IPS-NIHi11 (cell line): Measurements from ENCODE around the gene VPS4B.

Source experiments
- DNase-seq: peaks from one replicate; pipeline ENCODE4 v3.0.0; 2012; ENCODE audit warnings: mixed read lengths, low spot score

VPS4B gene

DNA sequence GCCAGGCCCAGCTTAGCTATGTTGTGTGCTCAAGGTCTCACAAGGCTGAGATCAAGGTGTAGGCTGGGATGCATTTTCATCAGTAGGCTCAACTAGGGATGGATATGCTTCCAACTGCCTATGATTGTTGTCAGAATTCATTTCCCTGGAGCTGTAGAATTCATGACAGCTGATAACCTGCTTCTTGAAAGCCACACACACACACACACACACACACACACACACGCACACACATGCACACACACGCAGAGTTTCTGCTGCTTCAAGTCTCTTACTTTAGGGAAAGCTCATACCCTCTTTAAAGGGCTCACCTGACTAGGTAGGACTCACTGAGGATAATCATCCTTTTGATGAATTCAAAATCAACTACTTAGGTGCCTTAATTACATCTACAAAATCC, 8.2 kb upstream of the VPS4B start:
- no peak for DNase-seq

DNA sequence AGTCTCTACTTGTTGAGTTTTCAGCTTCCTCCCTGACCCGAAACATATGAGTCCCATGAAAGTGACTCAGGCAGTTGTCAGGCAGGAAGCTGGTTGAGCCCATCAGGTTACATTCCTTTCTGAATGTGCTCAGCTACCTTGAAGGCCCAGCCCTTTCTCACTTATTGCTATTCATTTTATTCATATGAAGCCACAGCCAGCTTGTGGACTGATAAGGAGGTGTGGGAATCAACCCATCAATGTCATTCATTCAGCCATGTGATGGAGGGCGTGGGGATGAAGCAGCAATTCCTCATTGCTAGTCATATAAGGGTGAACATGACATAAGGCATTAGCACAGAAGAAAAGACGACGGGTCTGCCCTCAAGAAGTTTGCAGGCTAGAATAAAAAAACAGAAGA, 5.3 kb upstream of the VPS4B start:
- DNase-seq: peak; percentile 35

DNA sequence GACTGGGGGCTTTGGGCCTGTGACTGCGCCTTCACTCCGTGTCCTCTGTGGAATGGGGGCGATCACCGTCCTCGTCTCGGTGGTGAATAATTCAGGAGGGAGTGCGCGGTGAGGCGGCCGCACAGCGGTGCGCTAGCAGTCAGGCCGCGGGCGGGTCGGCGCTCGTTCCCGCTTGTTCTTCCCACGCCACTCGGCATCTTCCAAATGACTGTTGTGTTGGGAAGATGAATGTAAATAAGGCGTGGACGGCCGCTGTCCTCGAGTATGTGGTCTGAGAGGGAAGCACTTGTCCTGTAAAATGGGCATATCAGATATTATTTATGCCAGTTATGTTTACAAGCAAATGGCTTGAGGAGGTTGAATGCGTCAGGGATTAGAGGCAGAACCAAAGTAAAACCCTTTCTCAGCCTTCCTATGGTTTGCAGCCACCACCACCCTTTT, 608 bp upstream of the VPS4B start:
- DNase-seq: no peak

DNA sequence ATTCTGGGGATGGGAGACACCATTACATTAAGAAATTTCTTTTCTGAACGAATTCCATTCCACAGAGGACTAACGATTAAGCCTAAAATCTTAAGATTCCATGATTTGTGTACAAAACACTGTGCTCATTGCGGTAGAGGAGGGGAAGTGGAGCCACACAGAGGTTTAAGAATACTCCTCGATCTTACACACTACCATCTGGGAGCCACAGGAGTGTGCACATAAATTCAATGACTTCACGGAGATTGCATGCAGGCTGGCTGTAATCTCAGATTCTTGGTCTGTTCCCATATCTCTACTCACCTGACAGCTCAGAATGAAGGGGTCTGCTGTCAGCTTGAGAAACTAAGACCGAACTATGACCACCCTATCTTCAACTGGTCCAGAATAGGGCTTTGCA, 762 bp downstream of the VPS4B start:
- no peak for DNase-seq

DNA sequence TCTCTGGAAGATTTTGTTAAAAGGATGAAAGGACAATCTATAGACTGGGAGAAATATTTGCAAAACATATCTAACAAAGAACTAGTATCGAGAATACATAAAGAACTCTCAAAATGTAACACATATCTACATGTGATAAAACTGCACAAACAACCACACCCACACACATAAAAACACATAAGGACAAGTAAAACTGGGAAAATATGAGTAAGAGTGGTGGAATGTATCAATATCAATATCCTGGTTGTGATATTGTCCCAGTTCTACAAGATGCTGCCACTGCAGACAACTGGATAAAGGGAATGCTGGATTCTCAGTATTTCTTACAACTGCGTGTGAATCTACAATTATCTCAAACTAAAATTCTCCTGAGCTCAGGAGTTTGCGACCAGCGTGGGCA, 9.3 kb downstream of the VPS4B start:
- no peak for DNase-seq

DNA sequence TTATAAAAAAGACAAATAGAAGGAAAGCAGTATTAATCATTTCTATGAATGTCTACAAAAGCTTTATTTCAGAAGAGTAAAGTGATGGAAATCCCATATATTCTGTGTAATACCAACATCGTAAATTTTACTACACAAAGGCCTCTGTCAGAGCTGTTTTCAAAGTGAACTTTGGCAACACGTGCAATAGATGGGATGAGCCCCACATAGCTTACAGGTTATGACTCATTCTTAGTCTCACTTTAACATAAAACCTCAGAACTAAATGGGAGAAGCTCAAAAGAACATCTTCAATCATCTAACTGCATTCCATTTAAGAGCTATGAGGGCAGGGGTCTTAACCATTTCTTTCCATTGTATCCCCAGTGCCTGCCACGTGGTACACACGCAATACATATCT, 11.5 kb downstream of the VPS4B start:
- no peak for DNase-seq

DNA sequence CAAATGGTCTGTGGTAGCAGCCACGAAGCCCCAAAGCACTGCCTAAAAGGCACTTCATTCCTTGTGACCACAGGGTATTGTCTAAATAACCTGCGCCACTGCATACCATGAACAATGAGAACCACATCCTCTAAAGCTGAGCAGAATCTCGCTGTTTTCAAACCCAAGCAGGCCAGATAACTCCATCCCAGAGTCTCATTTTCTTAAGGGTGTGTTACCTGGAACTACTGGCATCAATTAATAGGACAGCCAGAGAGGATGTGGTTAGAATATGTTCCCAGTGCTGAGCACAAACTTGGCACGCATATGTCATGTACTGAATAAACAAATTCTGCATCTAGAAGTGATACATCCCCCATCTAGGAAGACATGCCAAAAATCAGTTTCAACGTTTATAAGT, 13.0 kb downstream of the VPS4B start:
- no peak for DNase-seq

DNA sequence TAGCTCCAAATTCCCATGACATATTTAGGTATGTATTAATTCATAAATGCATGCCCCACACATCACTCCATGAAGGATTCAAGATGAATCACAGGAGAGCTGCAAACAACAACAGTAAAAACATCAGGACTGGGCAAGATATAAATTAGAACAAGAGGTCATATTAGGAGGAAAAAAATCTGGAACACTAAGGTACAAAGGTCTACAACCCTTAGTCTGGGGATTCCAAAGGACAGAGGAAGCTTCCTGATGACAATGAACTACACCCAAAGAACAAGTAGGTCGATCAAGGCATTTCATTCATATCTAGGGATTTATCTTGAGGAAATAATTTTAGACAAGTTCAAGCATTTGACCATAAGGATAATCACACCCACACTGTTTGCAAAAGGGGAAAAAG, 14.5 kb downstream of the VPS4B start:
- no peak for DNase-seq

DNA sequence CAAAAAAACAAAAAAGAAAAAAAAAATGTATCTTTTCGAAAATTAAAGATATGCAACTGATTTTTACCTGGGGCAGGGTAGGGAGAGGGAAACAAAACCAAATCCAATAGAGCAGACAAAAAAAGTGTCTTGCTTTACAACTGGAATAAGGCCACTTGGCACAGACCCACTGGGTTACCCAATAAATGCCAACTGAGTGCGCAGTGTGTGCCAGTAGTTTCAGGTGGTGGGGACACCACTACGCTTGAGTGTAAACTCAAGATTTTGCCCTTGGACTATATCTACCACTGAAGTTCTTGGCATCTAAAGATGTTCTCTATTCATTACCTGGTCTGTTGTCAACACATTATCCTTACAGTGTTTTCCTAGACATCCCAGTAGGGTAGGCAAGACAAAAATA, 16.3 kb downstream of the VPS4B start:
- DNase-seq: no peak

DNA sequence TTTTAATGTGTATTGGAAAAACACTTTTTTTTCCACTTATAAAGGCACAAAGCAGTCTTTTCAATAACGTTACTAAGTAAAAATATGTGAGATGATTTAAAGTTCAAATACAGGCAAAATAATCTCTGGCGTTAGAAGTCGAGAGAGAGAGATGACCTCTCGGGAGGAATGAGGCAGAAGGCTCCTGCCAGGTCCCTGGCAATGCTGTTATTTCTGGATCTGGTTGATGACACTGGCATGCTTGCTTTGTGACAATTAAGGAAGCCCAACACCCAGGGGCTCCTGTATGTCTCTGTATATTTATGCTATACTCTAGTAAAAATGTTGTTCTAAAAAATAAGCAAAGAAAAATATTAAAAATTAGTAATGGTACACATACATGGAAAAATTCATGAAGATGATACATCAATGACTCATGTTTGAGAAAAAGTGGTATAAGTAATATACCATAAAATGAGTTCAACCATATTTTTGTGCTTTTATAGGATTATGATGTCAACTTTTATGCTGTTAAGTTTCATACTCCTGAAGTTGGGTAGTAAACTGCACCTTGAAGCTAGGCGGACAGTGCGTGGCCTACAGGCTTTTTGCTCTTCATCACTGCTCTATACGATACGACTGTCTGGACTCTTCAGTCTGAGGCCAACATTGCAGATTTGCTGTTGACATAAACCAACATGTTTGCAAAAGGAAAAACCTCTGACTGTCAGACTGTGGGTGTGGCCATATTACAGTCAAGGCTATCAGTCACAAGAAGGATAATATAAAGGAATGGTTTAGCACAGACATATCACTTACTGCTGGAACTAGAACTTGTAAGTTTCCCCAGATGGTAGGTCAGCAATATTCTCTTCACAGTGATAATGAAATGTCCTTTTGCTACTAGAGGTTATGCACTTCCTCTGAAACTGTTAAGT, 19.8 kb downstream of the VPS4B start:
- DNase-seq: no peak

DNA sequence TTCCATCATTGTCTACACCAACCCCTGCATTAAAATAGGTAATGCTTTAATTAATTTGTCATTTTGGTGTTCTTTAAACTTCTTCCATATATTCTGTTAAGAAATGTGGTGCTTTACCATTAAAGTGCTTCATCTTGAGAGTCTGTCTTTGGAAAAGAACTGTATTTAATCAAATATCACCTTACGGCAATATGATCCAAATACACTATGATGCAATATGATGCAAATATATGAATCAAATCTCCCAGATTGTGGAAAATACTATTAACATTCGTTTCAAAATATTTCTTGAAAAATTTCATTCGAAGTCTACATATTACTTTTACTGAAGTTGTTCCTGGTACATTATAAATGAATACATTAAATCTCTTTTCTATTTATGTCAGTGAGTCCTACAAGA, 23.0 kb downstream of the VPS4B start:
- DNase-seq: no peak

DNA sequence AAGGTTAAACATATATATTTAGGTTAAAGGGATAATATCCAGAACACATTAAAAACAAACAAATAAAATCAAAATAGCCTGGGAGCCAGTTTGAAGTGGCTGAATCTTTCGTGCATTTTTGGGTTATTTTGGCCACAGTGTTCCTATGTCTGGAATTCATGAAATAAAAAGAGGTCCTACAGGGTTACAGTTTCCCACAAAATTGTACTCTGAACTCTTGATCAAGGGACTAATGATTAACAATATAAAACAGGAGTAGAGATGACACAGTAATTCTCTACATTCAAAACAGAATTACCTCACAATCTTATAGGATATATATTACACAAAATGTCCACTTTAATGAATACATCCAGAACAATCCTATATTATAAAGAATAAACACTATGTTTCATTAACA, 24.9 kb downstream of the VPS4B start:
- DNase-seq: no peak

DNA sequence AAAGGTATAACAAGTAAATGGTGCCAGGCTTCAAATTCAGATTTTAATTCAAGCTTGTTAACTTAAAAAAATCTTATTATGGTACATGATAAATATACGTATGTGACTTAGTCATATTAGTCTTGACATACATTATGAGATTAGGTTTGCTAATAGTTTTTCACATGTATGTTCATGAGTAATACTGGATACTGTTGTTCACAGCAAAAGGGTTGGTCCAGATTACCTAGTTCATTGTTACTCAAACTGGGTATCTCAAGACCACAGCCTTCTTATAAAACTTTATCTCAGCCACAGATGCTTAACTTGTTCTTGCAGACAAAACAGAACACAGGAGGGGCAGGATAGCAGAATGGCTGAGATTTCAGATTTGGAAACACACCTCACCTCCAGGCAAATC, 26.8 kb downstream of the VPS4B start:
- DNase-seq: no peak

DNA sequence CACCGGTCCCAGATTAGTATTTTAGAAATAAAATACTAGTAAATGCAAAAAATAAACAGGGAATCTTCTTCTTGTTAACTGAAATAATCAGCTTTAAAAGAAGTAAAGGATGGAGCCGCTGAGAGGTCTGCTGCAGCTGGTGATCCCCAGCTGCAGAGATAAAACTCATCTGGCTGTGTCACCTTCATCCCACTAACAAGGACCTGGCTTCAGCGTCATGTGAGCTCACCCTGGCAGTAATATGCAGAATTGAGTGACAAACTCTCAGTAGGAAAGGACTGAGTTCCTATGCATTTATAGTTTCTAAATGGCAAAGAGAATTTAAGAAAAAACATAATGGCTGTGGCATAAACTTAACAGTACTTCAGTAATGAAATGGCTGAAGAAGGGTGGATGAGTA, 27.3 kb downstream of the VPS4B start:
- no peak for DNase-seq

DNA sequence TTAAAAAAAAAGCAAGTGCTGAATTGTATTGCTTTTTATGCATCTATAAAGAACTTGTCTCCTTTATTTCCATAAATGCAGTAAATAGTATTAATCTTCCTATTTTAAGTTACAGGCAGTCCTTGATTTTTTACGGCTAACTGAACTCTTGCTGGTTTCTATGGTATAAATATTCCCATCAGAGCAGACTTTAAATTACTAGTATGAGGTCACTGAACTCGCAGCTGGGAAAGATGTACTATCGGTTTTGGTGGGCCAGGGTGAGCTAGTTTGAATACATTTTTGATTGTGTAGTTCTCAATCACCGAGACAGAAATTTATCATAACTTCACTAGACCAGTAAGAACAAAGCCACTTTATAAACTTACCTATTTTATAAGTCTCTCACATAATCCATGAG, 34.4 kb downstream of the VPS4B start:
- DNase-seq: no peak

DNA sequence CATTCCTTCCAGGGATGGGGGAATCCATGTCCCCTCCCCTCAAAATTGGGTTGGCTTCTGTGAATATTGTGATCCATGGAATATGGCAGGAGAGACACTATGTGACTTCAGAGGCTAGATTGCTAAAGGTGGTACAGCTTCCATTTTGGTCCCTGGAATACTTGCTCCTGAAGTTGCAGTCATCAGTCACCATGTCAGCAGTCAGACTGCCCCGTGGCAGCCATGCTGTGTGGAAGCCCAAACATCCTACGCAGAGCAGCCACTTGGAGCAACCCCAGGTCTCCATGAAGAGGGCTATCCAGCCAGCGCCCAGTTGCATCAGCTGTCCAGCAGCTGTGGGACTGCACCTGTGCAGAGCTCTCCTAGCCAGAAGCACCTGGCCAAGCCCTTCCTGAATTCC, 39.4 kb downstream of the VPS4B start:
- DNase-seq: no peak

DNA sequence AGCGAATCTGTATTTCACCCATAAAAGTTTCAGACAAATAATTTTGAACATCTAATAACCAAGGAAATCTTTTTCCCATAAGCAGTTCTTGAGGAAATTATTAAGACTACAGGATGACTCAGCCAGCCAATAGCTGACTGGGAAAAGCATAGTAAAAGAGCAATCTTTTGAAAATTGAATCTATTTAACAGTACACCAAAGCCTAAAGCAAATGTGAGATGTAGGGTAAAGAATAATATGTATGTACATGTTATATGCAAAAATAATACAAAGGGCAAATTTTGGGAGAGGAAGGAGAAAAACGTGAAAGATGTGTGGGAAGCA, 42.7 kb downstream of the VPS4B start:
- DNase-seq: no peak

DNA sequence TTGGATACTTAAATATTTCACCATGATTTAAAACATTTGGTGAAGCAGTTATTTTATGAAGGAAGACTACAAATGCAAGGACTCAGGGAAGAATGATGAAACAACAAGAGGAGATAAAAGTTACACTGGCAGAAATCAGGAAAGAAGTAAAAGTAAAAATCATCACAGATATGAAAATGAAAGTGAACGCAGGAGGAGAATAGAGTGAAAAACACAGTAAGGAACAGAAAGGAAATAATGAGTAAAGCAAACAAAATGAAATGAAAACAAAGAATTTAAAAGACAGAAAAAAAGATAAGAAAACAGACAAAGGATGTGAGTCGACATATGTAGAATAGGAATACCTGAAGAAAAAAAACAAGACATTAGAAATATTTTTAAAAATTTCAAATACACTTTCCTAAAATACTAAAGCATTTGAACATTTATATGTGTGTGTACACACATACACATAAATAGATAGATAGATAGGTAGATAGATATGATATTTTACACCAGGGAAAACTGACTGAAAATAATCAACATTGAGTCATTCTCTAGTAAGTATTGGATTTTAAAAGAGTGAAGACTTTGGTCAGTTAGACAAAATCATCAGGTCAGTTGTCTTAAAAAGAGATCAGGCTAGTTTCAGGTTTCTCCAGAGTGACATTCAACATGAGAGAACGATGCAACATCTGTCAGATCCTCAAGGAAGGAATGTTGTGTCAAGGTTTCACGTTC, 43.2 kb downstream of the VPS4B start:
- no peak for DNase-seq

DNA sequence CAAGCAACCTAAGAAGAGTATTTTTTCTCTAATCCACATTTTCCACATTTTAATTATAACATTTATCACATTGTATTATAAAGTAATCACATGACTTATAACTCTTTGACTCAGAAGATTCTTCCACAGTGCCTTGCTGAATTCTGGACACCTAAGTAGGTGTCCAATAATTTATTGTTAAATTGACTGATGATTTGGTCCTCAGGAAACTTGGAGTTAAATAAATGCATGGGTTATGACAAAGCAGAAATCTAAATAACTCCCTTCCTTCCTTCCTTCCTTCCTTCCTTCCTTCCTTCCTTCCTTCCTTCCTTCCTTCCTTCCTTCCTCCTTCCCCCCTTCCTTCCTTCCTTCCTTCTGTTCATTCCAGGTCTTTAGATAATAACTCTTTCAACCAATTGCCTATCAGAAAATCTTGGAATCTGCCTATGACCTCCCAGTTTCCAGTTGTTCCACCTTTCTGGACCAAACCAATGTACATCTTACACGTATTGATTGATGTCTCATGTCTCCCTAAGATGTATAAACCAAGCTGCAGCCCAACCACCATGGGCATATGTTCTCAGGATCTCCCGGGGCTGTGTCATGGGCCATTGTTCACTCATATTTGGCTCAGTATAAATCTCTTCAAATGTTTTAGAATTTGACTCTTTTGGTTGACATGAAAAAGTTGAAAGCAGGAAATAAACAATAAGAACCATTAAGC, 44.8 kb downstream of the VPS4B start:
- DNase-seq: no peak

DNA sequence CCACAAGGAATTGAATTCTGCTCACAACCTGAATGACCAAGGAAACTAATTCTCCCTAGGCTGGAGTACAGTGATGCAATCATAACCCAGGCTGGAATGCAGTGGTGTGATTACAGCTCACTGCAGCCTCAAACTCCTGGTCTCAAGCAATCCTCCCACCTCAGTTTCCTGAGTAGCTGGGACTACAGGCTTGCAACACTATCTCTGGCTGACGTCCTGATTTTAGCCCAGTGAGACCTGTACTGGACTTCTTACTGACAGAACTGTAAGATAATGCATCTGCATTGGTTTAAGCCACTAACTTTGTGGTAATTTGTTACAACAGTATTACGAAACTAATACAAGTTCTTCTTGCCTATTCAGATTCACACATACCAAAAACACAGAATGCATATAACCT, 45.7 kb downstream of the VPS4B start:
- no peak for DNase-seq

DNA sequence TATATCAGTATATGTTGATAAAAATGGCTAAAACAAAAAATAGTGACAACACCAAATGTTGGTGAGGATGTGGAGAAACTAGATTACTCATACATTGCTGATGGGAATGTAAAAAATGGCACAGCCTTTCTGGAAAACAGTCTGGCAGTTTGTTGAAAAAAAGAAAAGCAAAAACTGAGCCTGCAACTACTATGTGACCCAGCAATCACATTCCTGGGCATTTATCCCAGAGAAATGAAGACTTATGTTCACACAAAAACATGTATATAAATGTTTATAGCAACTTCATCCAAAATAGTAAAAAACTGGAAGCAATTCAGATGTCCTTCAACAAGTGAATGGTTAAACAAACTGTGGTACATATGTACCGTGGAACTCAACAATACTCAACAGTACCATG, 47.7 kb downstream of the VPS4B start:
- DNase-seq: no peak

DNA sequence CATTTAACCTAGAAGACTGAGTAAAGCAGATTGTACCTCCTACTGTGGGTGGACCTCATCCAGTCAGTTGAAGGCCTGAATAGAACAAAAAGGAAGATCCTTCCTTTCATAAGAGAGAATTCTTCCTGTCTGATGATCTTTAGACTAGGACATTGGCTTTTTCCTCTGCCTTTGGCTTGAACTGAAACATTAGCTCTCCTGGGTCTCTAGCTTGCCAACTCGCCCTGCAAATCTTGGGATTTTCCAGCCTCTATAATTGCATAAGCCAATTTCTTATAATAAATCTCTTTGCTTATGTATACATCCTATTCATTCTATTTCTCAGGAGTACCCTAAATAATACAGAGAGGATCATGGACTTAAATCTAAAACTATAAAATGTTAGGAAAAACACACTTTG, 49.1 kb downstream of the VPS4B start:
- no peak for DNase-seq

DNA sequence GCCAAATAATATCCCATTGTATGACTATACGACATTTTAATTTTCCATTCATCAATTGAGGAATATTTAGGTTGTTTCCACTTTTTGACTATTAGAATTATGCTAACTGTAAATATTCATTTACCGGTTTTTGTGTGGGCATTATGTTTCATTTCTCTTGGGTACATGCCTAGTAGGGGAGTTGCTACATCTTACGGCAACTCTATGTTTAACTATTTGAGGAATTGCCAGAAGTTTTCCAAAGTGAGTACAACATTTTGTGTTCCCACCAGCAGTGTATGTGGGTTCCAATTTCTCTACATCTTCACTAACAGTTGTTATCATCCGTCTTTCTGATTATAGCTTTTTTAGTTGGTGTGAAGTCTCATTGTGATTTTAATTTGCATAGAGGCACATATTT, 53.7 kb downstream of the VPS4B start:
- no peak for DNase-seq
